Astrocyte of the spinal cord (primary cell): ENCODE measurements around the gene BCL7B.
"Not testable (repeated sequence)": the region's sequence is repeated elsewhere in the genome, so short reads cannot be mapped to it uniquely, and the experiment has no call there.

Experiments used
- DNase-seq: peaks from one replicate; pipeline ENCODE4 v3.0.0; 2011; ENCODE audit warnings: low read depth, low spot score
- H3K4me3 ChIP-seq: 2 replicates; pipeline ENCODE4 v1.5.1; 2011; ENCODE audit warnings: low read depth, mild to moderate bottlenecking, low read length, moderate library complexity
- in situ Hi-C: cut with HindIII; loops from 2 replicates; pipeline ENCODE4 v1.10.0; 2017; ENCODE audit warnings: low sequenced_read_pairs
- TF ChIP-seq, protein P1 (sequence below): IDR thresholded peaks from 2 replicates; pipeline ENCODE4 v1.5.1; 2012; ENCODE audit warnings: low read depth, mild to moderate bottlenecking, low read length, inconsistent platforms

The BCL7B gene

DNA sequence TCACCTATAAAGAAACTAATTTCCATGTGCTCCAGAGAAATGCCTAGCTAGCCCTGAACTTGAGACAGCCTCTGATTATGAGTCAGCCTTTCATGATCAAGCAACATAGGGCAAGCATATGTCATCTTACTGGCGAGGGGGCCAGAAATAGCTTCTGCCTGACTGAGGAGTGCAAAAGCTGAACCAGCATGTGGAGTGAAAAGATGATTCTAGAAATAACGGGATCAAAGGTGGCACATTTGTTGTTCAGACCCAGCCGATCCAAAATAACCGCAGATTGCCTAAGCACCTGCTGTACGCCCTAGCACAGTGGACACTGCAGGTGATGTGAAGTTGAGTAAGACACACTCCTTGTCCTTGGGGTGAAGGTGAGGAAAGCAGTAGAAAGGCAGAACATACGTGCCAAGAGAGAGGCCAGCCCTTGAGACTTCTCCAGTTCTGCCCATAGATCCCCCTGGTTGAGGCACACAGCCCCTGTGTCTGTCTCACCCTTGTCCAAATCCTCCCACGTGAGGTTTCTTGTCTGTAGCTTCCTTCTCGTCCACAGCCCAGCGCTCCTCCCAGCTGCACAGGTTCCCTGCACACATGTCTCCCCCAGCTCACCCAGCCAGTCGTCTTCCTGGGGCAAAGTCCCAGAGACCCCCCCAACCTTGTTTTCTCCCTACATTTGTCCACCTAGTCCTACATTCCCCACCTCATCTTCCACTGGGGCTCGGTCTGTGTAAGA is 2.8 kb upstream of the BCL7B start:
- DNase-seq: peak; percentile 80
- no peak overlapping the region for H3K4me3 ChIP-seq
- TF ChIP-seq, protein P1, sequence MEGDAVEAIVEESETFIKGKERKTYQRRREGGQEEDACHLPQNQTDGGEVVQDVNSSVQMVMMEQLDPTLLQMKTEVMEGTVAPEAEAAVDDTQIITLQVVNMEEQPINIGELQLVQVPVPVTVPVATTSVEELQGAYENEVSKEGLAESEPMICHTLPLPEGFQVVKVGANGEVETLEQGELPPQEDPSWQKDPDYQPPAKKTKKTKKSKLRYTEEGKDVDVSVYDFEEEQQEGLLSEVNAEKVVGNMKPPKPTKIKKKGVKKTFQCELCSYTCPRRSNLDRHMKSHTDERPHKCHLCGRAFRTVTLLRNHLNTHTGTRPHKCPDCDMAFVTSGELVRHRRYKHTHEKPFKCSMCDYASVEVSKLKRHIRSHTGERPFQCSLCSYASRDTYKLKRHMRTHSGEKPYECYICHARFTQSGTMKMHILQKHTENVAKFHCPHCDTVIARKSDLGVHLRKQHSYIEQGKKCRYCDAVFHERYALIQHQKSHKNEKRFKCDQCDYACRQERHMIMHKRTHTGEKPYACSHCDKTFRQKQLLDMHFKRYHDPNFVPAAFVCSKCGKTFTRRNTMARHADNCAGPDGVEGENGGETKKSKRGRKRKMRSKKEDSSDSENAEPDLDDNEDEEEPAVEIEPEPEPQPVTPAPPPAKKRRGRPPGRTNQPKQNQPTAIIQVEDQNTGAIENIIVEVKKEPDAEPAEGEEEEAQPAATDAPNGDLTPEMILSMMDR: no peak
- in situ Hi-C loops: no loop called here

- peak overlapping the region; percentile 84 for H3K4me3 ChIP-seq
- TF ChIP-seq, protein P1: no peak
- peak; percentile 94 for DNase-seq
- in situ Hi-C loops: no loop called here
Observed at GRCh38 chr7:73557108-73557396, 438 bp downstream of the BCL7B start.

DNA sequence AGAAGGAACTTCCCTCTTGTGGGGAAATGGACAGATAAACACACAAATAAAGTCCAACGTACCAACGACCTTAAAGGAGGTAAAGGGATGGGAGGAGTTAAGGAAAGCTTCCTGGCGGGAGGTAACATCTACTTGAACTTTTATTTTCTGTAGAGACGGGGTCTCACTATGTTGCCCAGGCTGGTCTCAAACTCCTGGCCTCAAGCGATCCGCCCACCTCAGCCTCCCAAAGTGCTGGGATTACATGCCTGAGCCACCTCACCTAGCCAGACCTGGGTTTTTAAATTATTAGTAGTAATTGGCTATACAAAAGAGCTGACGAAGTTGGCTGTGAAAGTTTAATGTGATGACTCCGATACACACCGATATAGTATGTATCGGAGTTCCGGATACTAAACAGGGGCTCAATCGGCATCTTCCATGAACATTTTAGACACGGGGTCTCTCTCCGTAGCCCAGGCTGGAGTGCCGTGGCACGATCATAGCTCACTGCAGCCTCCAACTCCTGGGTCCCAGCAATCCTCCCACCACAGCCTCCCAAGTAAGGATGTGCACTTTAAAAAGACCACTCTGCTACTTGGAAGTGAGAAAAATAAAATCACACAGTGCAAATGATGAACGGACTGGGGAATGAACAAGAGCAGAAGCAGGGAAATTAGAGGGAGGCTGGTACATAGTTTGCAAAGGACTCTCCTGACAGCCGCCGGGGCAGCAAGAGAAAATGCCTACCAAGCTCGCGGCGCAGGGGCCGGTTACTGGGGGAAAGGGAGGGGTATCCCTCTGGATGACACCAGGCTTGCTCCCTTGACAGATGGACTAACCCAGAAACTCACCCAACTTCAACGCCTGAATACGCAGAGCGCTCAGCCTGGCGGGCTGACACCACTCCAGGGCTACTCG is 1.0 kb downstream of the BCL7B start:
- in situ Hi-C loops: no loop called here
- DNase-seq: no peak
- peak overlapping the region; percentile 84 for H3K4me3 ChIP-seq
- TF ChIP-seq, protein P1: no peak

GRCh38 chr7:73555411-73555982 is 2.0 kb downstream of the BCL7B start:
- in situ Hi-C loops: no loop called here
- H3K4me3 ChIP-seq: no peak overlapping the region
- TF ChIP-seq, protein P1: no peak
- no peak for DNase-seq

GRCh38 chr7:73550093-73550492 is 7.4 kb downstream of the BCL7B start:
- in situ Hi-C loops: not testable (repeated sequence)

DNA sequence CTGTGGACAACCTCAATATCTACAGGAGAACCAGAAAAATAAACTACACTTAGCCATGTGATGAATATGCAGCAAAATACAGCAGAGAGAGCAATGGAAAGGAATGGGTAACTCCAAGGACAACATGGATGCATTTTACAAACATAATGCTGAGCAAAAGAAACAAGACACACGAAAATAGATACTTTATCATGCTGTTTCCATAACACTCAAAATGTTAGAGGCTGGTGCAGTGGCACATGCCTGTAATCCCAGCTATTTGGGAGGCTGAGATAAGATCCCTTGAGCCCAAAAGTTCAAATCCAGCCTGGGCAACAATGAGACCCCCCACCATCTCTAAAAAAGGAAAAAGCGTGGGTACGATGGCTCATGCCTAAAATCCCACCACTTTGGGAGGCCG is 8.3 kb downstream of the BCL7B start:
- in situ Hi-C loops: no loop called here
- no peak for DNase-seq
- H3K4me3 ChIP-seq: no peak overlapping the region
- TF ChIP-seq, protein P1: no peak

More at GRCh38 chr7:73550093-73550492, 7.4 kb downstream of the BCL7B start:
- not testable (repeated sequence) for DNase-seq, H3K4me3 ChIP-seq

GRCh38 chr7:73547841-73548240 is 9.6 kb downstream of the BCL7B start:
- in situ Hi-C loops: no loop called here
- no peak overlapping the region for H3K4me3 ChIP-seq
- TF ChIP-seq, protein P1: no peak

More at GRCh38 chr7:73547841-73548240, 9.6 kb downstream of the BCL7B start:
- no peak for DNase-seq
